WTC11 (cell line): ENCODE results near the gene CAMK1. TPM values are rescaled to one million over a fixed set of nuclear protein-coding genes. Genes with fewer than 3 reads are reported as not detected.

ENCODE experiments used
- ATAC-seq: fragments of 200-7000 bp; cut with Tn5 transposase; 2 replicates; pipeline ENCODE4 v1.10.0; 2021; ENCODE audit warnings: mild to moderate bottlenecking, moderate library complexity
- CTCF ChIA-PET: fragments of 300-600 bp; sonication (Branson Sonifier 250); formaldehyde crosslinking; loops from one replicate; lab custom pipeline; 2021; ENCODE audit warnings: antibody characterized with exemption; lab: Charles Lee
- POLR2A ChIA-PET: fragments of 350-600 bp; sonication (Branson Sonifier 250); formaldehyde crosslinking; loops from one replicate; lab custom pipeline; 2021; ENCODE audit warnings: antibody characterized with exemption; lab: Charles Lee
- DNase-seq: peaks from one replicate; pipeline ENCODE4 v3.0.0; 2021; ENCODE audit warnings: low spot score
- H3K27ac Mint-ChIP-seq: 2 replicates; pipeline ENCODE4 v1.8.0; 2021; ENCODE audit warnings: mixed read lengths
- H3K27me3 Mint-ChIP-seq: 2 replicates; pipeline ENCODE4 v1.8.0; 2021; ENCODE audit warnings: low read depth, mild to moderate bottlenecking, moderate library complexity, mixed read lengths
- H3K36me3 Mint-ChIP-seq: 2 replicates; pipeline ENCODE4 v1.8.0; 2021; ENCODE audit warnings: mixed read lengths
- H3K4me1 Mint-ChIP-seq: 2 replicates; pipeline ENCODE4 v1.8.0; 2022; ENCODE audit warnings: mixed read lengths
- H3K4me3 Mint-ChIP-seq: 2 replicates; pipeline ENCODE4 v1.8.0; 2021; ENCODE audit warnings: mild to moderate bottlenecking, moderate library complexity, mixed read lengths
- H3K9me3 Mint-ChIP-seq: 2 replicates; pipeline ENCODE4 v1.8.0; 2021; ENCODE audit warnings: mixed read lengths
- FOXP1 ChIP-seq: sonication (generic); formaldehyde crosslinking; IDR thresholded peaks from 2 replicates; pipeline ENCODE4 v1.8.0; 2022; ENCODE audit warnings: missing genetic modification reagents, mild to moderate bottlenecking, moderate library complexity, borderline replicate concordance
- JAZF1 ChIP-seq: fragments of 250-450 bp; sonication (Bioruptor Pico); IDR thresholded peaks from 2 replicates; pipeline ENCODE4 v1.9.0; 2021; ENCODE audit warnings: moderate library complexity, mild to moderate bottlenecking, inconsistent platforms
- MYBL2 ChIP-seq: sonication (generic); formaldehyde crosslinking; IDR thresholded peaks from 2 replicates; pipeline ENCODE4 v1.8.1; 2023; ENCODE audit warnings: mild to moderate bottlenecking, moderate library complexity, missing genetic modification reagents
- NFYB ChIP-seq: sonication (generic); formaldehyde crosslinking; conservative IDR thresholded peaks from 2 replicates; pipeline ENCODE4 v1.8.0; 2022; ENCODE audit warnings: low read depth, missing genetic modification reagents
- TP53 ChIP-seq: sonication (generic); formaldehyde crosslinking; IDR thresholded peaks from 2 replicates; pipeline ENCODE4 v1.8.1; 2023; ENCODE audit warnings: mild to moderate bottlenecking, missing genetic modification reagents
- ZBTB21 ChIP-seq: sonication (generic); formaldehyde crosslinking; IDR thresholded peaks from 2 replicates; pipeline ENCODE4 v1.8.1; 2023; ENCODE audit warnings: mild to moderate bottlenecking, missing genetic modification reagents, borderline replicate concordance
- total RNA-seq: library from RNA; stranded (reverse); gene quantifications from 3 replicates; pipeline ENCODE4 v1.2.3, GENCODE V29; 2021
- TF ChIP-seq, protein P1 (sequence below): sonication (generic); formaldehyde crosslinking; IDR thresholded peaks from 2 replicates; pipeline ENCODE4 v1.8.1; 2023; ENCODE audit warnings: mild to moderate bottlenecking, missing genetic modification reagents, borderline replicate concordance
- TF ChIP-seq, protein P2 (sequence below): sonication (generic); formaldehyde crosslinking; IDR thresholded peaks from 2 replicates; pipeline ENCODE4 v1.8.1; 2023; ENCODE audit warnings: mild to moderate bottlenecking, missing genetic modification reagents, moderate library complexity
- TF ChIP-seq, protein P3 (sequence below): sonication (generic); formaldehyde crosslinking; IDR thresholded peaks from 2 replicates; pipeline ENCODE4 v1.8.0; 2023; ENCODE audit warnings: missing genetic modification reagents, mild to moderate bottlenecking, borderline replicate concordance
- TF ChIP-seq, protein P4 (sequence below): sonication (generic); formaldehyde crosslinking; IDR thresholded peaks from 2 replicates; pipeline ENCODE4 v1.8.1; 2023; ENCODE audit warnings: mild to moderate bottlenecking, missing genetic modification reagents
- TF ChIP-seq, protein P5 (sequence below): sonication (generic); formaldehyde crosslinking; IDR thresholded peaks from 2 replicates; pipeline ENCODE4 v1.8.1; 2022; ENCODE audit warnings: low read depth, missing genetic modification reagents, borderline replicate concordance
- TF ChIP-seq, protein P6 (sequence below): sonication (generic); formaldehyde crosslinking; conservative IDR thresholded peaks from 2 replicates; pipeline ENCODE4 v1.8.1; 2023; ENCODE audit warnings: mild to moderate bottlenecking, low read depth, missing genetic modification reagents, moderate library complexity
- TF ChIP-seq, protein P7 (sequence below): fragments of 250-450 bp; sonication (Bioruptor Pico); conservative IDR thresholded peaks from 2 replicates; pipeline ENCODE4 v1.9.0; 2021; ENCODE audit warnings: mild to moderate bottlenecking
- TF ChIP-seq, protein P8 (sequence below): sonication (generic); formaldehyde crosslinking; IDR thresholded peaks from 2 replicates; pipeline ENCODE4 v1.8.1; 2022; ENCODE audit warnings: missing genetic modification reagents, borderline replicate concordance

Gene CAMK1
- total RNA-seq, 1 experiment from 2014 or later: 3.1 TPM

DNA sequence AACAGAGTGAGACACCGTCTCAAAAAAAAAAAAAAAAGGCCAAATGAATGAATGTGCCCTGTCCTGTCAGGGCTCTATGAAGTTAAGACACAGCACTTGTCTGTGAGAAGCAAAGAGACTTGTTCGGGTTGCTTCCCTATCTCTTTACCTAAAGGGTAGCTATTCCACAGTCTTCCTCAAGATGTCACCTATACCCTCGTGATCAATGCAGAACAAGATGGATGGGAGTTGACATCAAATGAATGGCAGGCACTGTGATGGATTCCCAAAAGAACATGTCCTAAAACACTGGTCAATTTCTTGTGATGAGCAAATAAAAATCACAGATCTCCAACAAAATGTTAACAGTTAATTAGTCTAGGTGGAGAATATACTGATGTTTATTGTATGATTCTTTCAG lies 13.0 kb upstream of the CAMK1 start (continued):
- TF ChIP-seq, protein P1, sequence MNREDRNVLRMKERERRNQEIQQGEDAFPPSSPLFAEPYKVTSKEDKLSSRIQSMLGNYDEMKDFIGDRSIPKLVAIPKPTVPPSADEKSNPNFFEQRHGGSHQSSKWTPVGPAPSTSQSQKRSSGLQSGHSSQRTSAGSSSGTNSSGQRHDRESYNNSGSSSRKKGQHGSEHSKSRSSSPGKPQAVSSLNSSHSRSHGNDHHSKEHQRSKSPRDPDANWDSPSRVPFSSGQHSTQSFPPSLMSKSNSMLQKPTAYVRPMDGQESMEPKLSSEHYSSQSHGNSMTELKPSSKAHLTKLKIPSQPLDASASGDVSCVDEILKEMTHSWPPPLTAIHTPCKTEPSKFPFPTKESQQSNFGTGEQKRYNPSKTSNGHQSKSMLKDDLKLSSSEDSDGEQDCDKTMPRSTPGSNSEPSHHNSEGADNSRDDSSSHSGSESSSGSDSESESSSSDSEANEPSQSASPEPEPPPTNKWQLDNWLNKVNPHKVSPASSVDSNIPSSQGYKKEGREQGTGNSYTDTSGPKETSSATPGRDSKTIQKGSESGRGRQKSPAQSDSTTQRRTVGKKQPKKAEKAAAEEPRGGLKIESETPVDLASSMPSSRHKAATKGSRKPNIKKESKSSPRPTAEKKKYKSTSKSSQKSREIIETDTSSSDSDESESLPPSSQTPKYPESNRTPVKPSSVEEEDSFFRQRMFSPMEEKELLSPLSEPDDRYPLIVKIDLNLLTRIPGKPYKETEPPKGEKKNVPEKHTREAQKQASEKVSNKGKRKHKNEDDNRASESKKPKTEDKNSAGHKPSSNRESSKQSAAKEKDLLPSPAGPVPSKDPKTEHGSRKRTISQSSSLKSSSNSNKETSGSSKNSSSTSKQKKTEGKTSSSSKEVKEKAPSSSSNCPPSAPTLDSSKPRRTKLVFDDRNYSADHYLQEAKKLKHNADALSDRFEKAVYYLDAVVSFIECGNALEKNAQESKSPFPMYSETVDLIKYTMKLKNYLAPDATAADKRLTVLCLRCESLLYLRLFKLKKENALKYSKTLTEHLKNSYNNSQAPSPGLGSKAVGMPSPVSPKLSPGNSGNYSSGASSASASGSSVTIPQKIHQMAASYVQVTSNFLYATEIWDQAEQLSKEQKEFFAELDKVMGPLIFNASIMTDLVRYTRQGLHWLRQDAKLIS: no peak
- TF ChIP-seq FOXP1 (CRISPR knock-in tag): no peak
- TF ChIP-seq, protein P2, sequence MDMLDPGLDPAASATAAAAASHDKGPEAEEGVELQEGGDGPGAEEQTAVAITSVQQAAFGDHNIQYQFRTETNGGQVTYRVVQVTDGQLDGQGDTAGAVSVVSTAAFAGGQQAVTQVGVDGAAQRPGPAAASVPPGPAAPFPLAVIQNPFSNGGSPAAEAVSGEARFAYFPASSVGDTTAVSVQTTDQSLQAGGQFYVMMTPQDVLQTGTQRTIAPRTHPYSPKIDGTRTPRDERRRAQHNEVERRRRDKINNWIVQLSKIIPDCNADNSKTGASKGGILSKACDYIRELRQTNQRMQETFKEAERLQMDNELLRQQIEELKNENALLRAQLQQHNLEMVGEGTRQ (CRISPR knock-in tag): no peak
- TF ChIP-seq, protein P3, sequence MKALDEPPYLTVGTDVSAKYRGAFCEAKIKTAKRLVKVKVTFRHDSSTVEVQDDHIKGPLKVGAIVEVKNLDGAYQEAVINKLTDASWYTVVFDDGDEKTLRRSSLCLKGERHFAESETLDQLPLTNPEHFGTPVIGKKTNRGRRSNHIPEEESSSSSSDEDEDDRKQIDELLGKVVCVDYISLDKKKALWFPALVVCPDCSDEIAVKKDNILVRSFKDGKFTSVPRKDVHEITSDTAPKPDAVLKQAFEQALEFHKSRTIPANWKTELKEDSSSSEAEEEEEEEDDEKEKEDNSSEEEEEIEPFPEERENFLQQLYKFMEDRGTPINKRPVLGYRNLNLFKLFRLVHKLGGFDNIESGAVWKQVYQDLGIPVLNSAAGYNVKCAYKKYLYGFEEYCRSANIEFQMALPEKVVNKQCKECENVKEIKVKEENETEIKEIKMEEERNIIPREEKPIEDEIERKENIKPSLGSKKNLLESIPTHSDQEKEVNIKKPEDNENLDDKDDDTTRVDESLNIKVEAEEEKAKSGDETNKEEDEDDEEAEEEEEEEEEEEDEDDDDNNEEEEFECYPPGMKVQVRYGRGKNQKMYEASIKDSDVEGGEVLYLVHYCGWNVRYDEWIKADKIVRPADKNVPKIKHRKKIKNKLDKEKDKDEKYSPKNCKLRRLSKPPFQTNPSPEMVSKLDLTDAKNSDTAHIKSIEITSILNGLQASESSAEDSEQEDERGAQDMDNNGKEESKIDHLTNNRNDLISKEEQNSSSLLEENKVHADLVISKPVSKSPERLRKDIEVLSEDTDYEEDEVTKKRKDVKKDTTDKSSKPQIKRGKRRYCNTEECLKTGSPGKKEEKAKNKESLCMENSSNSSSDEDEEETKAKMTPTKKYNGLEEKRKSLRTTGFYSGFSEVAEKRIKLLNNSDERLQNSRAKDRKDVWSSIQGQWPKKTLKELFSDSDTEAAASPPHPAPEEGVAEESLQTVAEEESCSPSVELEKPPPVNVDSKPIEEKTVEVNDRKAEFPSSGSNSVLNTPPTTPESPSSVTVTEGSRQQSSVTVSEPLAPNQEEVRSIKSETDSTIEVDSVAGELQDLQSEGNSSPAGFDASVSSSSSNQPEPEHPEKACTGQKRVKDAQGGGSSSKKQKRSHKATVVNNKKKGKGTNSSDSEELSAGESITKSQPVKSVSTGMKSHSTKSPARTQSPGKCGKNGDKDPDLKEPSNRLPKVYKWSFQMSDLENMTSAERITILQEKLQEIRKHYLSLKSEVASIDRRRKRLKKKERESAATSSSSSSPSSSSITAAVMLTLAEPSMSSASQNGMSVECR: no peak
- TF ChIP-seq, protein P4, sequence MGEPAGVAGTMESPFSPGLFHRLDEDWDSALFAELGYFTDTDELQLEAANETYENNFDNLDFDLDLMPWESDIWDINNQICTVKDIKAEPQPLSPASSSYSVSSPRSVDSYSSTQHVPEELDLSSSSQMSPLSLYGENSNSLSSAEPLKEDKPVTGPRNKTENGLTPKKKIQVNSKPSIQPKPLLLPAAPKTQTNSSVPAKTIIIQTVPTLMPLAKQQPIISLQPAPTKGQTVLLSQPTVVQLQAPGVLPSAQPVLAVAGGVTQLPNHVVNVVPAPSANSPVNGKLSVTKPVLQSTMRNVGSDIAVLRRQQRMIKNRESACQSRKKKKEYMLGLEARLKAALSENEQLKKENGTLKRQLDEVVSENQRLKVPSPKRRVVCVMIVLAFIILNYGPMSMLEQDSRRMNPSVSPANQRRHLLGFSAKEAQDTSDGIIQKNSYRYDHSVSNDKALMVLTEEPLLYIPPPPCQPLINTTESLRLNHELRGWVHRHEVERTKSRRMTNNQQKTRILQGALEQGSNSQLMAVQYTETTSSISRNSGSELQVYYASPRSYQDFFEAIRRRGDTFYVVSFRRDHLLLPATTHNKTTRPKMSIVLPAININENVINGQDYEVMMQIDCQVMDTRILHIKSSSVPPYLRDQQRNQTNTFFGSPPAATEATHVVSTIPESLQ: no peak
- TF ChIP-seq, protein P5, sequence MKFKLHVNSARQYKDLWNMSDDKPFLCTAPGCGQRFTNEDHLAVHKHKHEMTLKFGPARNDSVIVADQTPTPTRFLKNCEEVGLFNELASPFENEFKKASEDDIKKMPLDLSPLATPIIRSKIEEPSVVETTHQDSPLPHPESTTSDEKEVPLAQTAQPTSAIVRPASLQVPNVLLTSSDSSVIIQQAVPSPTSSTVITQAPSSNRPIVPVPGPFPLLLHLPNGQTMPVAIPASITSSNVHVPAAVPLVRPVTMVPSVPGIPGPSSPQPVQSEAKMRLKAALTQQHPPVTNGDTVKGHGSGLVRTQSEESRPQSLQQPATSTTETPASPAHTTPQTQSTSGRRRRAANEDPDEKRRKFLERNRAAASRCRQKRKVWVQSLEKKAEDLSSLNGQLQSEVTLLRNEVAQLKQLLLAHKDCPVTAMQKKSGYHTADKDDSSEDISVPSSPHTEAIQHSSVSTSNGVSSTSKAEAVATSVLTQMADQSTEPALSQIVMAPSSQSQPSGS (CRISPR knock-in tag): no peak
- no peak for TF ChIP-seq JAZF1
- TF ChIP-seq, all 79 proteins: peak for 0

DNA sequence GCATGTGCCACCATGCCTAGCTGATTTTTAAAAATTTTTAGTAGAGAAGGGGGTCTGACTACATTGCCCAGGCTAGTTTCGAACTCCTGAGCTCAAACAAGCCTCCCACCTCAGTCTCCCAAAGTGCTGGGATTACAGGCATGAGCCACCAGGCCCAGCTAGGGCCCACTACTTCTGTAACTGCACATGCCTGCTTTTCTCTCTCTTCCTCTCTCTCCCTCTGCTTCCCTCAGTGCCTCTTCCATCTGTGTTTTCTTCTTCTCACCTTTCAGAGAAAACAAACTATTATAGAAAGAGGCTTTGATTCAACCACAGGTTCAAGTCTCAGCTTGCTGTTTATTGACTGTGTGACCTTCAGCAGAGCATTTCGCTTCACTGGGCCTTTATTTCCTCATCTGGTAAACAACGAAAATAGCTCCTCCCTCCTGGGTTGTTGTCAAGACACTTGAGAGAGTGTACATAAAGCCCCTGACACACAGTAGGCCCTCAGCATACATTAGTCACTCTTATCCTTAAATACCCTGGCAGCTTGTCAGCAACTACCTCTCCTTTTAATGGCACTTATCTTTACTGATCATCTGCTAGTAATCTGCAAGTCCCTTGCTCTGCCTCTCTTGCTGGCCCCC lies 12.3 kb upstream of the CAMK1 start:
- DNase-seq (no peak), ATAC-seq (no peak)
- Mint-ChIP-seq H3K4me1 (no peaks in the 10 kb centered on the region), H3K9me3 (no peaks in the 10 kb centered on the region), H3K27me3 (peaks cover 6% of the 10 kb centered on the region), H3K36me3 (peaks cover 50% of the 10 kb centered on the region), H3K4me3 (no peak overlapping the region), H3K27ac (no peak overlapping the region)
- POLR2A ChIA-PET: interaction anchor here (0.7 to 1.0 kb wide), 2 partner anchors 11 to 1050 kb away, joined by 4 to 5 read pairs; partner anchors contain the start of genes ARPC4 and TADA3
- CTCF ChIA-PET: interaction anchor here (0.7 to 1.8 kb wide), 8 partner anchors 8 to 482 kb away, joined by 3 to 6 read pairs (median 3); partner anchors contain the start of gene ARPC4
- TF ChIP-seq, protein P6, sequence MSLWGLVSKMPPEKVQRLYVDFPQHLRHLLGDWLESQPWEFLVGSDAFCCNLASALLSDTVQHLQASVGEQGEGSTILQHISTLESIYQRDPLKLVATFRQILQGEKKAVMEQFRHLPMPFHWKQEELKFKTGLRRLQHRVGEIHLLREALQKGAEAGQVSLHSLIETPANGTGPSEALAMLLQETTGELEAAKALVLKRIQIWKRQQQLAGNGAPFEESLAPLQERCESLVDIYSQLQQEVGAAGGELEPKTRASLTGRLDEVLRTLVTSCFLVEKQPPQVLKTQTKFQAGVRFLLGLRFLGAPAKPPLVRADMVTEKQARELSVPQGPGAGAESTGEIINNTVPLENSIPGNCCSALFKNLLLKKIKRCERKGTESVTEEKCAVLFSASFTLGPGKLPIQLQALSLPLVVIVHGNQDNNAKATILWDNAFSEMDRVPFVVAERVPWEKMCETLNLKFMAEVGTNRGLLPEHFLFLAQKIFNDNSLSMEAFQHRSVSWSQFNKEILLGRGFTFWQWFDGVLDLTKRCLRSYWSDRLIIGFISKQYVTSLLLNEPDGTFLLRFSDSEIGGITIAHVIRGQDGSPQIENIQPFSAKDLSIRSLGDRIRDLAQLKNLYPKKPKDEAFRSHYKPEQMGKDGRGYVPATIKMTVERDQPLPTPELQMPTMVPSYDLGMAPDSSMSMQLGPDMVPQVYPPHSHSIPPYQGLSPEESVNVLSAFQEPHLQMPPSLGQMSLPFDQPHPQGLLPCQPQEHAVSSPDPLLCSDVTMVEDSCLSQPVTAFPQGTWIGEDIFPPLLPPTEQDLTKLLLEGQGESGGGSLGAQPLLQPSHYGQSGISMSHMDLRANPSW (CRISPR knock-in tag): no peak
- TF ChIP-seq TP53 (CRISPR knock-in tag): no peak
- no peak for TF ChIP-seq MYBL2 (CRISPR knock-in tag)
- TF ChIP-seq ZBTB21 (CRISPR knock-in tag): no peak
- TF ChIP-seq NFYB (CRISPR knock-in tag): no peak
- TF ChIP-seq, protein P7, sequence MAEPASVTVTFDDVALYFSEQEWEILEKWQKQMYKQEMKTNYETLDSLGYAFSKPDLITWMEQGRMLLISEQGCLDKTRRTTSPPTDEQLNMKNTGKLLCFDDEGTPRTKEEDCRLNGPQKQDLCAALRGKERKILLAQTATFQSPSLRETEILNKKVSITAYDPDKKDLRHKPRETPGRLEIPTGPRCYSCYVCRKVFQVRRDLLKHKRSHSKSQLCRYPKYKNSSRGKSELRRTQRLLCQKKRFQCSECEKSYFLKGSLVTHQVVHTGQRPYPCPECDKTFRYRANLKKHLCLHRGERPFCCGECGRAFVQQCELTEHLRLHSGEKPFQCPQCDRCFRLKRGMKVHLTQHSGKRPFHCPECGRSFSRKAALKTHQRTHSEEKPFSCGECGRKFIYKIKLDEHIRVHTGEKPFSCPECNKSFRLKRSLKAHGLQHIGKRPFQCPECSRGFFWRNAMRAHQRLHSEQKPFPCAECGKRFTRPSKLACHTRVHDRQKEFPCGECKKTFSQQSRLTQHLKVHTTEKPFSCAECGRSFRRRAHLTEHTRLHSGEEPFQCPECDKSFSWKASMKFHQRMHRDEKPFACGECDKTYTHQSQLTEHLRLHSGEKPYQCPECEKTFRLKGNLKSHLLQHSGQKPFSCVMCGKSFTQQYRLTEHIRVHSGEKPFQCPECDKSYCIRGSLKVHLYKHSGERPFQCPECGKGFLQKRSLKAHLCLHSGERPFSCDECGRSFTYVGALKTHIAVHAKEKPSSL (CRISPR knock-in tag): no peak
- TF ChIP-seq, protein P8, sequence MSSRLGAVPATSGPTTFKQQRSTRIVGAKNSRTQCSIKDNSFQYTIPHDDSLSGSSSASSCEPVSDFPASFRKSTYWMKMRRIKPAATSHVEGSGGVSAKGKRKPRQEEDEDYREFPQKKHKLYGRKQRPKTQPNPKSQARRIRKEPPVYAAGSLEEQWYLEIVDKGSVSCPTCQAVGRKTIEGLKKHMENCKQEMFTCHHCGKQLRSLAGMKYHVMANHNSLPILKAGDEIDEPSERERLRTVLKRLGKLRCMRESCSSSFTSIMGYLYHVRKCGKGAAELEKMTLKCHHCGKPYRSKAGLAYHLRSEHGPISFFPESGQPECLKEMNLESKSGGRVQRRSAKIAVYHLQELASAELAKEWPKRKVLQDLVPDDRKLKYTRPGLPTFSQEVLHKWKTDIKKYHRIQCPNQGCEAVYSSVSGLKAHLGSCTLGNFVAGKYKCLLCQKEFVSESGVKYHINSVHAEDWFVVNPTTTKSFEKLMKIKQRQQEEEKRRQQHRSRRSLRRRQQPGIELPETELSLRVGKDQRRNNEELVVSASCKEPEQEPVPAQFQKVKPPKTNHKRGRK (CRISPR knock-in tag): no peak
